Gastroesophageal sphincter (tissue), 4 donors: ENCODE data around the gene CREM. TPM values are rescaled to one million over a fixed set of nuclear protein-coding genes. Genes with fewer than 3 reads are reported as not detected.

Experiments
- ATAC-seq: fragments of 150-250 bp; one replicate; pipeline ENCODE4 v1.9.1; 2016; ENCODE audit warnings: mild to moderate bottlenecking, moderate library complexity
- H3K27ac ChIP-seq, 4 donors: fragments of 200-600 bp; sonication (generic) in 3 of 4; 1 replicate in 3 of 4; 2 replicates in 1 of 4; pipeline ENCODE4 v1.5.1; 2016 to 2019
- H3K27me3 ChIP-seq: fragments of 200-600 bp; sonication (generic); one replicate; pipeline ENCODE4 v1.5.1; 2019
- H3K36me3 ChIP-seq, 2 donors: fragments of 200-600 bp; sonication (generic); one replicate each; pipeline ENCODE4 v1.5.1; 2019; ENCODE audit warnings: control low read depth in 1 of 2
- H3K4me1 ChIP-seq, 3 donors: fragments of 200-600 bp; sonication (generic); 1 replicate in 2 of 3; 2 replicates in 1 of 3; pipeline ENCODE4 v1.5.1; 2016 to 2019; ENCODE audit warnings: control low read depth in 2 of 3
- H3K4me3 ChIP-seq, 2 donors: fragments of 200-600 bp; sonication (generic); one replicate each; pipeline ENCODE4 v1.5.1; 2019; ENCODE audit warnings: mild to moderate bottlenecking in 1 of 2, moderate library complexity in 1 of 2
- H3K9me3 ChIP-seq, 3 donors: fragments of 200-600 bp; sonication (generic); one replicate each; pipeline ENCODE4 v1.5.1; 2017 to 2019; ENCODE audit warnings: control low read depth in 2 of 3
- EP300 ChIP-seq: sonication (generic); formaldehyde crosslinking; IDR thresholded peaks from one replicate; pipeline ENCODE4 v1.6.1; 2017; ENCODE audit warnings: antibody characterized with exemption, mild to moderate bottlenecking
- POLR2A ChIP-seq, 2 donors: fragments of 450-650 bp; IDR thresholded peaks; one replicate each; pipeline ENCODE4 v1.6.1; 2017; ENCODE audit warnings: antibody characterized with exemption in 2 of 2, mild to moderate bottlenecking in 2 of 2, moderate library complexity in 1 of 2
- POLR2AphosphoS5 ChIP-seq: sonication (generic); formaldehyde crosslinking; IDR thresholded peaks from one replicate; pipeline ENCODE4 v1.6.1; 2017; ENCODE audit warnings: antibody characterized with exemption
- WGBS, 2 donors: methylation state at CpG; one replicate each; pipeline ENCODE4 v1.1.5; 2018; ENCODE audit warnings: low coverage in 1 of 2; 5-methylcytosine and 5-hydroxymethylcytosine counted together
- total RNA-seq, 4 donors: library from RNA; depleted of rRNA; stranded (reverse); fragments of >200 nt; gene quantifications; one replicate each; pipeline ENCODE4 v1.1.0, GENCODE V29; 2016
- TF ChIP-seq, protein P1 (sequence below), 4 experiments: fragments of 200-600 bp in 2 of 4; fragments of 450-650 bp in 2 of 4; sonication (generic) in 1 of 4; IDR thresholded peaks; one replicate each; pipeline ENCODE4 v1.5.1; 2017 to 2019; ENCODE audit warnings: antibody characterized with exemption in 4 of 4, mild to moderate bottlenecking in 2 of 4, moderate library complexity in 2 of 4

CREM gene
- total RNA-seq, 4 donors from 2014 or later, result 37.7 to 78.1 (median 47.1) TPM

DNA sequence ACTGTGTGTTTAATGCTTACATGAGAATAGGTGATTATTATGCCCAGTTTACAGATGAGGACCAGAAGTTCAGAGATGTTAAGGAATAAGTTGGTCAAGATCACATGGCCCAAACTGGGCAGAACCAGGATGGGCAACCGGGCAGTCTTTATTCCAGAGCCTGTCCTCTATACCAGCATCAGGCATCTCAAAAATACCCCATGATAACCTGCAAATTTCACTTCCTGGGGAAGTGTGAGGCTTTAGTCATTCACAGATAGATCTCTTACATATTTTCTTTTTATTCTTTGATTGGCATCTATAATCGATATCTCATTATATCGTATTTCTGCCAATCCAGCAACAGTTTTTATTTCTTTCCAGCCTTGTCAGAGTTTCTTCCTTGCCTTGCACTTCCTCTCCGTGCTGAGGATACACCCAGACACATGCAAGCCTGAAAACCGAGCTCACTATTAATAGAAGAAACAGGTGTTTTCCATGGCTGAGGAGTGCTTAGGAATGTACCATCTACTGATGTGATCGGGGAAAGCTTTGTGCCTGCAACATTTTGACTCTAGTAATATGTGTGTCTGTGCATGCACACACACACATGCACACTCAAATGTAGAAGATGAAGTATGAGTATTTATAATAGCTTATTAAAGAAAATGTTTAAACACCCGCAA is 82.4 kb downstream of the CREM start:
- TF ChIP-seq EP300, result no peak
- TF ChIP-seq POLR2A (IDR thresholded peaks at IDR 0.05), result no peak
- no peak for TF ChIP-seq POLR2AphosphoS5
- TF ChIP-seq, protein P1, sequence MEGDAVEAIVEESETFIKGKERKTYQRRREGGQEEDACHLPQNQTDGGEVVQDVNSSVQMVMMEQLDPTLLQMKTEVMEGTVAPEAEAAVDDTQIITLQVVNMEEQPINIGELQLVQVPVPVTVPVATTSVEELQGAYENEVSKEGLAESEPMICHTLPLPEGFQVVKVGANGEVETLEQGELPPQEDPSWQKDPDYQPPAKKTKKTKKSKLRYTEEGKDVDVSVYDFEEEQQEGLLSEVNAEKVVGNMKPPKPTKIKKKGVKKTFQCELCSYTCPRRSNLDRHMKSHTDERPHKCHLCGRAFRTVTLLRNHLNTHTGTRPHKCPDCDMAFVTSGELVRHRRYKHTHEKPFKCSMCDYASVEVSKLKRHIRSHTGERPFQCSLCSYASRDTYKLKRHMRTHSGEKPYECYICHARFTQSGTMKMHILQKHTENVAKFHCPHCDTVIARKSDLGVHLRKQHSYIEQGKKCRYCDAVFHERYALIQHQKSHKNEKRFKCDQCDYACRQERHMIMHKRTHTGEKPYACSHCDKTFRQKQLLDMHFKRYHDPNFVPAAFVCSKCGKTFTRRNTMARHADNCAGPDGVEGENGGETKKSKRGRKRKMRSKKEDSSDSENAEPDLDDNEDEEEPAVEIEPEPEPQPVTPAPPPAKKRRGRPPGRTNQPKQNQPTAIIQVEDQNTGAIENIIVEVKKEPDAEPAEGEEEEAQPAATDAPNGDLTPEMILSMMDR (IDR thresholded peaks at IDR 0.05), result no peak

DNA sequence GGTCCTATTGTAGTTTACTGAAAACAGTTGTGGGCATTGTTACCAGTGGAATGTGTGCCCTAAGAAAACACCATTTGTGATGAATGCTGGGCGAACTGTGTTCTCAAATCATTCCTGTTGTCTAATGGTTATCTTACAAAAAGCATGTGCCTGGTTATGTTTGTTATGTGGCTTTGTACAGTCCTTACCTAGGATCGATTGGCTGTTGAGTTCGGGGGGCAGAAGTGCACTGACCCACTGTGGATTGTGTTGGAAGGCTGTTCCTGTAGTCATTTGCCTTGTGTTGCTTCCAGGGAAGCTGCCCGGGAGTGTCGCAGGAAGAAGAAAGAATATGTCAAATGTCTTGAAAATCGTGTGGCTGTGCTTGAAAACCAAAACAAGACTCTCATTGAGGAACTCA is 84.3 kb downstream of the CREM start:
- H3K27ac ChIP-seq, result peak overlapping the region in 1 of 4 donors; percentile 27
- ATAC-seq, result no peak
- WGBS, 2 donors, result 81 to 100% methylated on average over 2 to 6 of the region's 6 CpGs

More for the DNA sequence above, 82.4 kb downstream of the CREM start:
- Histone ChIP-seq H3K9me3 (no peaks in the 10 kb centered on the region), H3K36me3 (peaks cover 0 to 31% of the 10 kb centered on the region in 2 donors), H3K27me3 (no peaks in the 10 kb centered on the region), H3K4me3 (no peak overlapping the region), H3K4me1 (peaks cover 0 to 2% (median 0%) of the 10 kb centered on the region in 3 donors), H3K27ac (no peak overlapping the region)
- ATAC-seq, result no peak
- WGBS, 2 donors, result 61 to 86% methylated on average over 2 to 7 of the region's 7 CpGs

DNA sequence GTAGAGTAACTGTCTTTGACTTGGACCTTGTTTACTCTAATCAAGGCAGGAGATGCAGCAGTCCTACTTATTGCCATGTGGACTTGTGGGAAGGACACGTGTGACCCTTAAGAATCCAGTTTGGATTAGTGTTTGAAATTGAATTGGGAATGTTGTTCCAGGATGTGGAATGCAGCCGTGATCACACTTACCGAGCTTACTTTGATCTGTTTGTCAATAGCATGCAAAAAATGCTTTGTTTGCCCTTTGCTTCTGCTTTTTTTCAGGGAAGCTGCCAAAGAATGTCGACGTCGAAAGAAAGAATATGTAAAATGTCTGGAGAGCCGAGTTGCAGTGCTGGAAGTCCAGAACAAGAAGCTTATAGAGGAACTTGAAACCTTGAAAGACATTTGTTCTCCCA is 84.7 kb downstream of the CREM start:
- Histone ChIP-seq H3K4me3 (no peak overlapping the region), H3K9me3 (no peaks in the 10 kb centered on the region), H3K27me3 (no peaks in the 10 kb centered on the region), H3K4me1 (no peaks in the 10 kb centered on the region), H3K36me3 (peaks cover 0 to 31% of the 10 kb centered on the region in 2 donors), H3K27ac (peak overlapping the region in 1 of 4 donors; percentile 27)
- WGBS, 2 donors, result 36 to 44% methylated on average over 7 of the region's 7 CpGs
- no peak for ATAC-seq
- TF ChIP-seq EP300 (no peak), POLR2AphosphoS5 (no peak), POLR2A (IDR thresholded peaks at IDR 0.05) (no peak)
- TF ChIP-seq, protein P1 (IDR thresholded peaks at IDR 0.05), result no peak

More for the DNA sequence above, 84.3 kb downstream of the CREM start:
- Histone ChIP-seq H3K4me1 (no peaks in the 10 kb centered on the region), H3K36me3 (peaks cover 0 to 31% of the 10 kb centered on the region in 2 donors), H3K4me3 (no peak overlapping the region), H3K27me3 (no peaks in the 10 kb centered on the region), H3K9me3 (no peaks in the 10 kb centered on the region)
- TF ChIP-seq POLR2AphosphoS5 (no peak), EP300 (no peak), POLR2A (IDR thresholded peaks at IDR 0.05) (no peak)
- TF ChIP-seq, protein P1 (IDR thresholded peaks at IDR 0.05), result no peak

DNA sequence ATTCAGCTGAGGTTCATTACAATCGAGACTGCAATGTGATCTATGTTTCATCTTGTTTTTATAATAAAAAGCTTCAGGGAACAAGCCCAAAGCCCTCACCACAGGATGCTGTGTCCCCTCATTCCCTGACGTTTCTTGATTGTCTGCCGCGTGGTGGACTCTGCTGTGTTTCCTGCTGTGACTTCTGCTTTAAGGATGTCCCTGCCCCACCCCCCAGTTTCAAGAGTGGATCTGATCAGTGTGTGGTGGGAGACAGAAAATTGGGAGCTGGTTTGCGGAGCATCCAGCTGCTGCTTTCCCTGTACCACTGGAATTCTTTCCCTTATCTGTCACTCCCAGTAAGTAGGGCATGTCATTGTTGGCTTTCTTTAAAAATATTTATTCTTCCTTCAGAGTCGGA is 86.2 kb downstream of the CREM start:
- 59 to 63% methylated on average over 6 of the region's 6 CpGs for WGBS, 2 donors
- ATAC-seq, result no peak
- Histone ChIP-seq H3K4me1 (peaks cover 0 to 5% (median 0%) of the 10 kb centered on the region in 3 donors), H3K27me3 (no peaks in the 10 kb centered on the region), H3K36me3 (peaks cover 0 to 19% of the 10 kb centered on the region in 2 donors), H3K27ac (no peak overlapping the region), H3K9me3 (no peaks in the 10 kb centered on the region), H3K4me3 (no peak overlapping the region)
- TF ChIP-seq POLR2AphosphoS5, result no peak
- TF ChIP-seq, protein P1 (IDR thresholded peaks at IDR 0.05), result no peak
- TF ChIP-seq EP300, result no peak
- no peak for TF ChIP-seq POLR2A (IDR thresholded peaks at IDR 0.05)

DNA sequence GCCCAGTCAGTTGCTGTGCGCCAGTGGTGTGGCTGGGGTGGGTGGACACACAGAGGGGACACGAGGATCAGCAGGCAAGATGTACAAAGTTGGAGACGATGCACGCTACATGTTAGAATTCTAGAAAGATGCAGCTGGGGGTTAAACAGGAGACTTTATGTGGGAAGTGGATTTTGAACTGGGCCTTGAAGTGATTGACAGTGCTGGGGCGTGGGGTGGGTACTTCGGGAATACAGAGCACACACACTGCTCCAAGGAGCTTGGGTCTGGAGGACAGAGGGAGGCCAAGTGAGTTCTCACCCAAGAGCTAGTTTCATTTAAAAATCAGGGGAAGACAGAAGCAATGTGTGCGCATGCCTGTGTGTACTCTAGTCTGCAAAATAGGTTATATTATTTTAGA is 87.1 kb downstream of the CREM start:
- WGBS, 2 donors, result 84 to 100% methylated on average over 2 to 3 of the region's 7 CpGs
- peaks cover 0 to 13% (median 0%) of the 10 kb centered on the region in 3 donors for H3K4me1 ChIP-seq
- ATAC-seq, result no peak
- TF ChIP-seq EP300, result no peak
- TF ChIP-seq POLR2AphosphoS5, result no peak
- TF ChIP-seq, protein P1 (IDR thresholded peaks at IDR 0.05), result no peak
- no peak for TF ChIP-seq POLR2A (IDR thresholded peaks at IDR 0.05)
- H3K4me3 ChIP-seq, result no peak overlapping the region
- no peaks in the 10 kb centered on the region for H3K27me3 ChIP-seq
- H3K27ac ChIP-seq, result no peak overlapping the region
- H3K9me3 ChIP-seq, result no peaks in the 10 kb centered on the region
- H3K36me3 ChIP-seq, result peaks cover 0 to 16% of the 10 kb centered on the region in 2 donors
